HCT116 (cell line): ENCODE data around the gene IQGAP3. TPM values are rescaled to one million over a fixed set of nuclear protein-coding genes. Genes with fewer than 3 reads are reported as not detected.

ENCODE experiments used
- ATAC-seq: fragments of 200-7000 bp; cut with Tn5 transposase; 2 replicates; pipeline ENCODE4 v1.9.1; 2020; ENCODE audit warnings: mild to moderate bottlenecking, moderate library complexity
- BruUV-seq: library from RNA; stranded (reverse); fragments of 400-500 nt; replicated peaks from 2 replicates; lab custom pipeline; 2021; lab: Mats Ljungman, UMichigan
- CTCF ChIA-PET: fragments of 300-600 bp; sonication (Branson Sonifier 250); formaldehyde crosslinking; loops from one replicate; lab custom pipeline; 2021; ENCODE audit warnings: antibody characterized with exemption; lab: Charles Lee
- POLR2A ChIA-PET: fragments of 300-600, 350-600 bp; sonication (Branson Sonifier 250); formaldehyde crosslinking; loops from one replicate; lab custom pipeline; 2021; ENCODE audit warnings: antibody characterized with exemption; lab: Charles Lee
- RAD21 ChIA-PET, 2 experiments: fragments of 300-600 bp; sonication (Branson Sonifier 250); formaldehyde crosslinking; loops; one replicate each; lab custom pipeline; 2023; ENCODE audit warnings: low total read pairs in 2 of 2; ENCODE audit not compliant: uncharacterized antibody in 2 of 2, unreplicated experiment in 2 of 2, low non-redundant PET in 1 of 2; lab: Charles Lee
- DNase-seq: peaks from one replicate; pipeline ENCODE4 v3.0.0-alpha.2; 2010; ENCODE audit warnings: low read depth, low spot score
- H2AFZ ChIP-seq: fragments of 200-600 bp; shearing (Covaris generic), sonication (generic); 2 replicates; pipeline ENCODE4 v1.6.1; 2017; ENCODE audit warnings: low read depth, mixed run types, mixed read lengths, antibody characterized with exemption, low read length; ENCODE audit not compliant: poor library complexity, severe bottlenecking
- H3K27ac ChIP-seq: 2 replicates; pipeline ENCODE4 v1.5.1; 2012; ENCODE audit warnings: low read depth, low read length
- H3K27me3 ChIP-seq: fragments of 200-600 bp; sonication (generic); 2 replicates; pipeline ENCODE4 v1.6.1; 2016; ENCODE audit warnings: mixed run types, low read length, mixed read lengths; ENCODE audit not compliant: insufficient read depth
- H3K36me3 ChIP-seq, 2 experiments: fragments of 200-500 bp in 1 of 2; fragments of 200-600 bp in 1 of 2; sonication (Bioruptor generic) in 1 of 2; sonication (generic) in 1 of 2; 2 replicates each; pipeline versions ENCODE4 v1.5.1 to v1.6.1; 2014 to 2016; ENCODE audit warnings: low read length in 2 of 2, inconsistent platforms in 1 of 2, mixed read lengths in 1 of 2, mixed run types in 1 of 2; ENCODE audit not compliant: insufficient read depth in 2 of 2, control insufficient read depth in 1 of 2
- H3K4me1 ChIP-seq, 2 experiments: fragments of 200-600 bp in 1 of 2; sonication (generic) in 1 of 2; 2 replicates each; pipeline versions ENCODE4 v1.5.1 to v1.6.1; 2012 to 2017; ENCODE audit warnings: low read length in 2 of 2, inconsistent platforms in 1 of 2, mild to moderate bottlenecking in 1 of 2, mixed read lengths in 1 of 2, mixed run types in 1 of 2, moderate library complexity in 1 of 2; ENCODE audit not compliant: insufficient read depth in 2 of 2, control insufficient read depth in 1 of 2
- H3K4me2 ChIP-seq: fragments of 200-600 bp; sonication (generic); 2 replicates; pipeline ENCODE4 v1.6.1; 2017; ENCODE audit warnings: mixed run types, low read length, mixed read lengths
- H3K4me3 ChIP-seq, 2 experiments: fragments of 200-600 bp in 1 of 2; sonication (generic) in 1 of 2; replicated peaks in 1 of 2; 2 replicates each; pipeline ENCODE4 v1.5.1; 2011 to 2016; ENCODE audit warnings: low read length in 2 of 2, control low read depth in 1 of 2, low read depth in 1 of 2, mild to moderate bottlenecking in 1 of 2, mixed read lengths in 1 of 2, mixed run types in 1 of 2
- H3K79me2 ChIP-seq: fragments of 200-600 bp; sonication (generic); 2 replicates; pipeline ENCODE4 v1.6.1; 2017; ENCODE audit warnings: mild to moderate bottlenecking, mixed run types, low read length, moderate library complexity, mixed read lengths; ENCODE audit not compliant: insufficient read depth
- H3K9ac ChIP-seq: fragments of 200-600 bp; sonication (generic); 2 replicates; pipeline ENCODE4 v1.6.1; 2016; ENCODE audit warnings: low read length, mixed read lengths
- H3K9me2 ChIP-seq: fragments of 200-600 bp; sonication (generic), shearing (Covaris generic); 2 replicates; pipeline ENCODE4 v1.6.1; 2017; ENCODE audit warnings: mixed run types, mild to moderate bottlenecking, moderate library complexity; ENCODE audit not compliant: insufficient read depth
- H3K9me3 ChIP-seq, 2 experiments: fragments of 200-500 bp in 1 of 2; fragments of 200-600 bp in 1 of 2; sonication (Bioruptor generic) in 1 of 2; sonication (generic) in 1 of 2; 2 replicates each; pipeline ENCODE4 v1.6.1; 2014 to 2017; ENCODE audit warnings: low read length in 2 of 2, mixed read lengths in 2 of 2, inconsistent platforms in 1 of 2, low read depth in 1 of 2, mild to moderate bottlenecking in 1 of 2, mixed run types in 1 of 2, moderate library complexity in 1 of 2; ENCODE audit not compliant: control insufficient read depth in 1 of 2, insufficient read depth in 1 of 2
- H4K20me1 ChIP-seq: fragments of 200-600 bp; sonication (generic), shearing (Covaris generic); 2 replicates; pipeline ENCODE4 v1.6.1; 2017; ENCODE audit warnings: mixed run types, mild to moderate bottlenecking, moderate library complexity; ENCODE audit not compliant: insufficient read depth
- CBX3 ChIP-seq: IDR thresholded peaks from 2 replicates; pipeline ENCODE4 v1.6.1; 2012; ENCODE audit warnings: low read depth
- ELF1 ChIP-seq: IDR thresholded peaks from 2 replicates; pipeline ENCODE4 v1.6.1; 2012; ENCODE audit warnings: low read depth, borderline replicate concordance
- EZH2 ChIP-seq: fragments of 200-600 bp; sonication (generic); IDR thresholded peaks from 2 replicates; pipeline ENCODE4 v1.6.1; 2017; ENCODE audit warnings: antibody characterized with exemption, mixed run types
- FOSL1 ChIP-seq: IDR thresholded peaks from 2 replicates; pipeline ENCODE4 v1.6.1; 2012; ENCODE audit warnings: low read depth
- JUND ChIP-seq: IDR thresholded peaks from 2 replicates; pipeline ENCODE4 v1.6.1; 2012
- POLR2A ChIP-seq: IDR thresholded peaks from 2 replicates; pipeline ENCODE4 v1.7.0; 2011; ENCODE audit warnings: borderline replicate concordance; ENCODE audit not compliant: insufficient read depth, insufficient read length; ENCODE audit errors: extremely low read depth
- RAD21 ChIP-seq: IDR thresholded peaks from 2 replicates; pipeline ENCODE4 v1.6.1; 2012; ENCODE audit warnings: low read depth, mild to moderate bottlenecking
- SIN3A ChIP-seq: IDR thresholded peaks from 2 replicates; pipeline ENCODE4 v1.6.1; 2012; ENCODE audit warnings: low read depth
- SP1 ChIP-seq: IDR thresholded peaks from 2 replicates; pipeline ENCODE4 v1.6.1; 2012; ENCODE audit warnings: low read depth
- SRF ChIP-seq: IDR thresholded peaks from 2 replicates; pipeline ENCODE4 v1.6.1; 2012; ENCODE audit warnings: low read depth
- TCF7L2 ChIP-seq: IDR thresholded peaks from 2 replicates; pipeline ENCODE4 v1.7.0; 2011; ENCODE audit warnings: borderline replicate concordance, inconsistent platforms; ENCODE audit not compliant: insufficient read depth, insufficient read length; ENCODE audit errors: extremely low read depth
- ZFX ChIP-seq: fragments of 450-650 bp; IDR thresholded peaks from 2 replicates; pipeline ENCODE4 v1.6.1; 2017
- intact Hi-C: fragments of 100-400 bp; cut with micrococcal nuclease; formaldehyde crosslinking; loops from 2 replicates; pipeline ENCODE4 v1.10.0; 2022
- total RNA-seq: library from RNA; stranded (reverse); gene quantifications from one replicate; pipeline ENCODE4 v1.2.1, GENCODE V29; 2021; ENCODE audit not compliant: unreplicated experiment
- TF ChIP-seq, protein P1 (sequence below): IDR thresholded peaks from 2 replicates; pipeline ENCODE4 v1.6.1; 2012
- TF ChIP-seq, protein P2 (sequence below): IDR thresholded peaks from 2 replicates; pipeline ENCODE4 v1.6.1; 2011; ENCODE audit warnings: mild to moderate bottlenecking, low read length, moderate library complexity; ENCODE audit not compliant: insufficient replicate concordance; ENCODE audit errors: extremely low read depth
- TF ChIP-seq, protein P3 (sequence below): IDR thresholded peaks from 2 replicates; pipeline ENCODE4 v1.6.1; 2012
- TF ChIP-seq, protein P4 (sequence below): IDR thresholded peaks from 2 replicates; pipeline ENCODE4 v1.6.1; 2012; ENCODE audit warnings: low read depth

IQGAP3 gene
- total RNA-seq, 1 experiment from 2014 or later = 38.8 TPM

DNA sequence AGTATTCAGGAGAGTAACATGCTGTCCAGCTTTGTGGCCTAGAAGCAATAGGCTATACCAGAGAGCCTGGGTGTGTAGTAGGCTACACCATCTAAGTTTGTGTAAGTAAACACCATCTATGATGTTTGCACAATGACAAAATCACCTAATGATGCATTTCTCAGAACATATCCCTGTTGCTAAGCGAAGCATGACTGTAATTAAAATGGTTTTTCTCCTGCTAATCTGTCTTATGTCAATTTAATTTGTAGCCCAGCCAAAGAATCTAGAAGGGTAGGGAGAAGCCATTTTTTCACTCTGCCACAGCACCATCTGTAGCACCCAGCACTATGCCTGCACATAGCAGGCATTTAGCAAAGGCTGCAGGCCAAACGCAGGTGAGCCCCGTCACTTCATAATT is 5.2 kb upstream of the IQGAP3 start:
- H2AFZ ChIP-seq = no peak overlapping the region
- no peak overlapping the region for H3K4me3 ChIP-seq
- no TSS peak for BruUV-seq
- ATAC-seq = no peak
- H3K79me2 ChIP-seq = no peaks in the 10 kb centered on the region
- TF ChIP-seq, protein P1, sequence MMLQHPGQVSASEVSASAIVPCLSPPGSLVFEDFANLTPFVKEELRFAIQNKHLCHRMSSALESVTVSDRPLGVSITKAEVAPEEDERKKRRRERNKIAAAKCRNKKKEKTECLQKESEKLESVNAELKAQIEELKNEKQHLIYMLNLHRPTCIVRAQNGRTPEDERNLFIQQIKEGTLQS = no peak
- TF ChIP-seq, protein P2, sequence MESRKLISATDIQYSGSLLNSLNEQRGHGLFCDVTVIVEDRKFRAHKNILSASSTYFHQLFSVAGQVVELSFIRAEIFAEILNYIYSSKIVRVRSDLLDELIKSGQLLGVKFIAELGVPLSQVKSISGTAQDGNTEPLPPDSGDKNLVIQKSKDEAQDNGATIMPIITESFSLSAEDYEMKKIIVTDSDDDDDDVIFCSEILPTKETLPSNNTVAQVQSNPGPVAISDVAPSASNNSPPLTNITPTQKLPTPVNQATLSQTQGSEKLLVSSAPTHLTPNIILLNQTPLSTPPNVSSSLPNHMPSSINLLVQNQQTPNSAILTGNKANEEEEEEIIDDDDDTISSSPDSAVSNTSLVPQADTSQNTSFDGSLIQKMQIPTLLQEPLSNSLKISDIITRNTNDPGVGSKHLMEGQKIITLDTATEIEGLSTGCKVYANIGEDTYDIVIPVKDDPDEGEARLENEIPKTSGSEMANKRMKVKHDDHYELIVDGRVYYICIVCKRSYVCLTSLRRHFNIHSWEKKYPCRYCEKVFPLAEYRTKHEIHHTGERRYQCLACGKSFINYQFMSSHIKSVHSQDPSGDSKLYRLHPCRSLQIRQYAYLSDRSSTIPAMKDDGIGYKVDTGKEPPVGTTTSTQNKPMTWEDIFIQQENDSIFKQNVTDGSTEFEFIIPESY = no peak
- TF ChIP-seq ELF1 (no peak), TCF7L2 (no peak), SRF (no peak), RAD21 (no peak), FOSL1 (no peak), JUND (no peak), EZH2 (no peak), POLR2A (no peak), SP1 (no peak), CBX3 (no peak), ZFX (no peak), SIN3A (no peak)
- TF ChIP-seq, protein P3, sequence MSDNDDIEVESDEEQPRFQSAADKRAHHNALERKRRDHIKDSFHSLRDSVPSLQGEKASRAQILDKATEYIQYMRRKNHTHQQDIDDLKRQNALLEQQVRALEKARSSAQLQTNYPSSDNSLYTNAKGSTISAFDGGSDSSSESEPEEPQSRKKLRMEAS = no peak
- TF ChIP-seq, protein P4, sequence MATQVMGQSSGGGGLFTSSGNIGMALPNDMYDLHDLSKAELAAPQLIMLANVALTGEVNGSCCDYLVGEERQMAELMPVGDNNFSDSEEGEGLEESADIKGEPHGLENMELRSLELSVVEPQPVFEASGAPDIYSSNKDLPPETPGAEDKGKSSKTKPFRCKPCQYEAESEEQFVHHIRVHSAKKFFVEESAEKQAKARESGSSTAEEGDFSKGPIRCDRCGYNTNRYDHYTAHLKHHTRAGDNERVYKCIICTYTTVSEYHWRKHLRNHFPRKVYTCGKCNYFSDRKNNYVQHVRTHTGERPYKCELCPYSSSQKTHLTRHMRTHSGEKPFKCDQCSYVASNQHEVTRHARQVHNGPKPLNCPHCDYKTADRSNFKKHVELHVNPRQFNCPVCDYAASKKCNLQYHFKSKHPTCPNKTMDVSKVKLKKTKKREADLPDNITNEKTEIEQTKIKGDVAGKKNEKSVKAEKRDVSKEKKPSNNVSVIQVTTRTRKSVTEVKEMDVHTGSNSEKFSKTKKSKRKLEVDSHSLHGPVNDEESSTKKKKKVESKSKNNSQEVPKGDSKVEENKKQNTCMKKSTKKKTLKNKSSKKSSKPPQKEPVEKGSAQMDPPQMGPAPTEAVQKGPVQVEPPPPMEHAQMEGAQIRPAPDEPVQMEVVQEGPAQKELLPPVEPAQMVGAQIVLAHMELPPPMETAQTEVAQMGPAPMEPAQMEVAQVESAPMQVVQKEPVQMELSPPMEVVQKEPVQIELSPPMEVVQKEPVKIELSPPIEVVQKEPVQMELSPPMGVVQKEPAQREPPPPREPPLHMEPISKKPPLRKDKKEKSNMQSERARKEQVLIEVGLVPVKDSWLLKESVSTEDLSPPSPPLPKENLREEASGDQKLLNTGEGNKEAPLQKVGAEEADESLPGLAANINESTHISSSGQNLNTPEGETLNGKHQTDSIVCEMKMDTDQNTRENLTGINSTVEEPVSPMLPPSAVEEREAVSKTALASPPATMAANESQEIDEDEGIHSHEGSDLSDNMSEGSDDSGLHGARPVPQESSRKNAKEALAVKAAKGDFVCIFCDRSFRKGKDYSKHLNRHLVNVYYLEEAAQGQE = no peak
- no peaks in the 10 kb centered on the region for H3K9me3 ChIP-seq
- no peak overlapping the region for H3K9ac ChIP-seq
- RAD21 ChIA-PET = no interaction called here
- H3K27ac ChIP-seq = no peak overlapping the region
- H3K27me3 ChIP-seq = no peaks in the 10 kb centered on the region
- peaks cover 0 to 3% of the 10 kb centered on the region in 2 experiments; a peak in 1 of 4 replicates for H3K4me1 ChIP-seq
- no peaks in the 10 kb centered on the region for H3K9me2 ChIP-seq
- H3K36me3 ChIP-seq = no peaks in the 10 kb centered on the region
- CTCF ChIA-PET = no interaction called here
- intact Hi-C loops = no loop called here
- H4K20me1 ChIP-seq = no peaks in the 10 kb centered on the region
- H3K4me2 ChIP-seq = no peak overlapping the region
- DNase-seq = no peak
- POLR2A ChIA-PET = no interaction called here
